ENCODE results near the gene ZDHHC11B.
"Not testable (repeated sequence)": the region's sequence is repeated elsewhere in the genome, so short reads cannot be mapped to it uniquely, and the experiment has no call there.

The ZDHHC11B gene

DNA sequence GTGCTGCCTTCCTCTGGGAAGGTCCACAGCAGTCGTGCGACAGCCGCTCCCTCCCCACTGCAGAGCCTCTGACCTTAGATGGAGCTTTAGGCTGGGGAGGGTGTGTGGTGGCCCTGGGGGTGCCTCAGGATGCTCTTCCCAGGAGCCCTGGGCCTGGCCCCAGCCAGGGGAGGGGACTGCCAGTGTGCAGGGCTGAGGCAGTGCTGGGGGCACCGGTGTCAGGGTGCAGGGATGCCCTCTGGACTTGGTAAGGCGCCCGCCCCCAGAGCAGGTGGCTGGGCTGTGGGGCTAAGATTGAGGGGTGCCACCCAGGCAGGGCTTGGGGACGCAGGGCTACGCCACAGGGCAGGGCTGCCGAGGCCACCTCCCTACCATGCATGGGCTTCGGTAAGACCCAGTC is 13.9 kb downstream of the ZDHHC11B start:
- not testable (repeated sequence) for DNase-seq (ENCODE audit: insufficient read length, low spot score)

DNA sequence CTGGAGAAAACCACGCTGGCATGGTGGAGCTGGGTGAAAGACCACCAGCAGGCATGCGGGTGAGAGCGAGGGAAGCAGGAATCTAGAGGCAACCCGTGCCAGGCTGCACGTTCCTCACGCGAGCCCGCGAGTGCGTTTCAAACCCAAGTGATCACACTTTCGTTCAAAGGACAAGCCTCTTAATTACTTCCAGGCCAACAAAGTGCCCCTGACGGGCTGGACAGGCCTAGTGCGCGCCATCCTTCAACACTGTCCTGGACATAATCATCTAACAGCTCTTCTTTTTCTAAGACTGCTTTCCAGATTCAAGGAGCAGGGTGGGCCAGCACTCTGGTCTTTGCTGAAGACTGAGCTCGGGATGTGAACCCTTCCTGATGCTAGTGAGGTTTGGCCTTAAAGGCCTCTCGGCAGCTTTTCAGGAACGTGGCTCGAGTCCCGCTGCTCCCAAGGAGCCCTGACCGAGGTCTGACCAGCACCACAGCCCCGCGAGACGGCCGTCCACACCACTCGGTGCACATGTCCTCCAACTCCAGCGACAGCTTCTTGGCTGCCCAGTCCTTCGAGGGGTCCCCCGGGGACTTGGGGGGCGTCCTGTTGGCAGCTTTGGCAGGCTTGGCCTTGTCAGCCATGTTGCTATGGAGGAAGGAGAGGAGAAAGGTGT is 14.9 kb downstream of the ZDHHC11B start:
- not testable (repeated sequence) for DNase-seq (ENCODE audit: insufficient read length, low spot score); FAIRE-seq

More for the DNA sequence above, 13.9 kb downstream of the ZDHHC11B start:
- not testable (repeated sequence) for FAIRE-seq

DNA sequence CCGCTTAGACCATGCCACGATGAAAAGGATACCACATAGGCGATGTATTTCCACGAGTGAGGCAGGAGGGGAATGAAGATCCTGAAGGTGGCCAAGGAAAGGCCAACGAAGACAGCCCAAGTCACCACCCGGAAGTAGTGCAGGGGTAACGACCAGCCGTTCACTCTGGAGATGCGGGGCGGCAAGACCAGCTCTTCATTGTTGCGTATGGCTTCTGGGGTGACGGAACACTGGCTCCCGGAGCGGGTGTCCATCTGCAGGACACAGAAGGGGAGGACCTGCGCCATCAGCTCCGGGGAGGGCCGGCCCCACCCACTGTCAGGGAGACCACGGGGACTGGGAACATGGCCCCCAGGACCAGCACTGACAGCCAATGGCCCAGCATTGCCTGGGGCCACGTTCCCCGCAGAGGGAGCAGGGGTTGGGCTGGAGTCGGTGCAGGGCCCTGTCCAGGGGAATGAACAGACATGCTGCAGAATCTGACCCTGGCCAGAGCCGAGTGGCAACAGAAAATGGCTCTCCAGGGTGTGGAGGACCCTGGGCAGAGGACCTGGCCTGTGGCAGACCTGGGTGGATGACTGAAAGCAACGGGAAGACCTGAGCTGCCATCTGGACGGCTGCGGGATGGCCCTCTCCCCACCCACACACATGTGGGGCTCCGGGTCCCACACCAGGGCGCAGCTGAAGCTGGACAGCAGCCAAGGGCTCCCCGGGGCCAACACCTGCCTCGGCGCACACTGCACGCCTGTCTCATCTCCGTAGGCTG is 17.7 kb downstream of the ZDHHC11B start:
- FAIRE-seq, result no peak

DNA sequence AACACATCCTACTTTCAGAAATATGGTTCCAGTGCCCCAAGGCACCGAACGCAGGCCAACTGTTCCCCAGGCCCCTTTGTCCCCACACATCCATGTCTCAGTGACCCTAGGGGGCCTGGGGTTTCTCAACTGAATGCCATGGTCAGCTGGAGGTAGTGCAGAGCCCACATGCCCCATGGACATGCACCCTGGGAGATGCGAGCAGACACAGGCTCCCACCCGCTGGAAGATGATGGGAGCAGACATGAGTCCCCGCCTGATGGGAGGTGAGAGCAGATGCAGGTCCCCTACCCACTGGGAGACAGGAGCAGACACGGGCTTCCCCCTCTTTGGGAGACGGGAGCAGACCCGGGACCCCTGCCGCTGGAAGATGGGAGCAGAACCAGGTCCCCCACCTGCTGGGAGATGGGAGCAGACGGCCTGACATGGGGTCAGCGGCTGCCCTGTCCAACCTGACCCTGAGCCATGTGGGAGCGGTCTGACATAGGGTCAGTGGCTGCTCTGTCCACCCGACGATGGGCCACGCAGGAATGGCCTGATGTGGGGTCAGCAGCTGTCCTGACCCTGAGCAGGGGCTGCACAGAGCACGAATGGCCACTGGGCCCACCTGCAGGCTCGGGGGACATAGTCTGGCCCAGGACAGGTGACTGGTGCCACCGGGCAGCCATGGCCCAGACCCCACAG is 18.4 kb downstream of the ZDHHC11B start:
- FAIRE-seq (no peak), DNase-seq (ENCODE audit: insufficient read length, low spot score) (no peak)

More for the DNA sequence above, 17.7 kb downstream of the ZDHHC11B start:
- DNase-seq (ENCODE audit: insufficient read length, low spot score), result no peak

DNA sequence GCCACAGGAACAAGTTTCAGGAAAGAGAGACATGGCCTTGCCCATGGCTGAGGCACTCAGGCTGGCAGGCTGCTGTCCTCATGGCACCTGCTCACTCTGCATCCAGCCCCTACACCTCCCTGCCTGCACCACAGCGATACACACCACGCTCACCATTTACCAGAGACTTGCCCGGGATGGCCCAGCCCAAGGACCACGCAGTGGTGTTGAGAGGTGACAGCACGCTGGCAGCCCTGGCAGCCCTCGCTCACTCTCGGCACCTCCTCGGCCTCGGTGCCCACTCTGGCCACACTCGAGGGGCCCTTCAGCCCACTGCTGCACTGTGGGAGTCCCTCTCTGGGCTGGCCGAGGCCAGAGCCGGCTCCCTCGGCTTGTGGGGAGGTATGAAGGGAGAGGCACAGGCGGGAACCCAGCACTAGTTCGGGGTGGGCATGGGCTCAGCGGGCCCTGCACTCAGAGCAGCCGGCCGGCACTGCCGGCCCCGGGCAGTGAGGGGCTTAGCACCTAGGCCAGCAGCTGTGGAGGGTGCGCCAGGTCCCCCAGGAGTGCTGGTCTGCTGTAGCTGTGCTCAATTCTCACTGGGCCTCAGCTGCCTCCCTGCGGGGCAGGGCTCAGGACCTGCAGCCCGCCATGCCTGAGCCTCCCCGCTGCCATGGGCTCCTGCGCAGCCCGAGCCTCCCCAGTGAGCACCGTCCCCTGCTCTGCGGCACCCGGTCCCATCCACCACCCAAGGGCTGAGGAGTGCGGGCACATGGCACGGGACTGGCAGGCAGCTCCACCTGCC is 20.3 kb downstream of the ZDHHC11B start:
- FAIRE-seq, result no peak

DNA sequence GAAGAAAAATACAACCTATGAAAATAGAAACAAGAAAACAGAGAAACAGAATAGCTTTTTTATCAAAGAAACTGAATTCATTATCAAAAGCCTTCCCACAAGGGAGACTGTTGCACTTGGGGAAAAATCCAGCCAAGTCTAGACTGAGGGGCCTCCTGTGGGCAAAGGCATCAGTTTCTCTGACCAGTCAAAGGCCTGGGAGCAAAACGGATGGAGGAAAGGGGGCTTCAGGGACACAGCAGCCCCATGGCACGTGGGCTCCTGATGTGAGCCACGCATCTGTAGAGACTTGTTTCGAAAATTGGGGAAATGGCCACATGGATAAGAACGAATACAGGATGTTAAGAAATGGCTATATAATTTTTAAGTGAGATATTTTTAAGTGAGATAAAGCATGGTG is 21.1 kb downstream of the ZDHHC11B start:
- no peak for DNase-seq (ENCODE audit: insufficient read length, low spot score)
- FAIRE-seq, result no peak

More for the DNA sequence above, 20.3 kb downstream of the ZDHHC11B start:
- no peak for DNase-seq (ENCODE audit: insufficient read length, low spot score)

DNA sequence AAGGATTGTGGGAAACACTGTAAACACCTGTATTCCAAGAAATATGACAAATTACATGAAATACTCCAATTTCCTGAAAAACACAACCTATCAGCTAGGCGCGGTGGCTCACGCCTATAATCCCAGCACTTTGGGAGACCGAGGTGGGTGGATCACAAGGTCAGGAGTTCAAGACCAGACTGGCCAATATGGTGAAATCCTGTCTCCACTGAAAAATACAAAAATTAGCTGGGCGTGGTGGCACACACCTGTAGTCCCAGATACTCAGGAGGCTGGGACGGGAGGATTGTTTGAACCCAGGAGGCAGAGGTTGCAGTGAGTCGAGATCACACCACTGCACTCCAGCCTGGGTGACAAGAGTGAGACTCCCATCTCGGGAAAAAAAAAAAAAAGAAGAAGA is 21.5 kb downstream of the ZDHHC11B start:
- not testable (repeated sequence) for DNase-seq (ENCODE audit: insufficient read length, low spot score); FAIRE-seq

DNA sequence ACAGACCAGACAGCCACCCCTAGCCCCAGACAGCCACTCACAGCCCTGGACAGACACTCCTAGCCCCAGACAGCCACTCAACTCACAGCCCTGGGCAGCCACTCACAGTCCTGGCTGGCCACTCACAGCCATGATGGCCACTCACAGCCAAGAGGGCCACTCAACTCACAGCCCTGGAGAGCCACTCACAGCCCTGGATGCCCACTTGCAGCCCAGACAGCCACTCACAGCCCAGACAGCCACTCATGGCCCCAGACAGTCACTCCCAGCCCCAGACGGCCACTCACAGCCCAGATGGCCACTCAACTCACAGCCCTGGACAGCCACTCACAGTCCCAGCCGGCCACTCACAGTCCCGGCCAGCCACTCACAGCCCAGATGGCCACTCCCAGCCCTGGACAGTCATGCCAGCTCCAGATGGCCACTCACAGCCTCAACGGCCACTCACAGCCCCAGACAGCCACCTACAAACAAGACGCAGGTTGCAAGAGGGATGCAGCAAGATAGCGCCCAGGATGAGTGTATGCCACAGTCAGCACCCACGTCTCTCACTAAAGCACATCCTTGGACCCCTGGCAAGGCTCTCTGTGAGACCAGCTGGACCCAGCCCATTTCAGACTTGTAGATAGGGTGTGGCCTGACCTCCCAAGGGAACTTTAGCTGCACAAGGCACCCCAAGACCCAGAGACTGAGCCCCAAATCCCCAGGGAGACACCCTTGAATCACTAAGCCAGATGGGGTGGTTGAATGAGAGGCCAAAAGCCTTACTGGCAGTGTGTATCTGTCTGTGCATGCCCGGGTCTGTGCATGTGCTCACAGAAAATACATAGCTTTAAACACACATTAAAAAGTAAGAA is 22.4 kb downstream of the ZDHHC11B start:
- no peak for DNase-seq (ENCODE audit: insufficient read length, low spot score)
- FAIRE-seq, result peak; percentile 74

DNA sequence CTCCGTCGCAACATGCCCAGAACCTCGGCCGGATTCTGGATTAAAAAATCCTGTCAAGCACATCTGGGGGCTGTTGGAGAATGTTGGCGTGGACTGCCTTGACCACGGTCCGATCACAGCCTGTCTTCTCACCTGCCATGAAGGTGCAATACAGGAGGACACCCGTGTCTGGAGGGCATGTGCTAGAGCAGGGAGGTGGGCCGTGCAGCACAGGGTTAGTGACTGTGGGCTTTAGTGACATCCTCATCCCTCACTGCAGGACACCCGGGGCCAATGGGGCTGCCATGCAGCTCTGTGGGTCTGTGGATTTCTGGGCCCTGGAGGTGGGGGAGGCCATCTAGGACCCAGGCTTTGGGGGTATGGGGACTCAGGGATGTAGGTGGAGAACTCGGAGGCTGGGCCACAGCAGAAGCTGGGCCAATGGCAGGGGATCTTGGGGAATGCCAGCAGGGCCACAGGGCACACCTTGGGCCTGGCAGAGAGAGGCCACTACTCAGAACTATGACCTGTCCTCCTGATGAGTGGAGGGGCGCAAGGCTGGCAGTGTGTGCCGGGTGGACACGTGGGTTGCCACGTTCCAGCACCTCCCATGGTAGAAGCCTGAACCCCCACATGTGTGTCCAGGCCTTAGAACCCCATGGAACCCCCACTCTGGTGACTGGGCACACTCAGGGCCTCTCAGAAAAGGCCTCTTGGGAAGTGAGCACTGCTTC is 23.3 kb downstream of the ZDHHC11B start:
- FAIRE-seq (peak; percentile 71), DNase-seq (ENCODE audit: insufficient read length, low spot score) (no peak)

DNA sequence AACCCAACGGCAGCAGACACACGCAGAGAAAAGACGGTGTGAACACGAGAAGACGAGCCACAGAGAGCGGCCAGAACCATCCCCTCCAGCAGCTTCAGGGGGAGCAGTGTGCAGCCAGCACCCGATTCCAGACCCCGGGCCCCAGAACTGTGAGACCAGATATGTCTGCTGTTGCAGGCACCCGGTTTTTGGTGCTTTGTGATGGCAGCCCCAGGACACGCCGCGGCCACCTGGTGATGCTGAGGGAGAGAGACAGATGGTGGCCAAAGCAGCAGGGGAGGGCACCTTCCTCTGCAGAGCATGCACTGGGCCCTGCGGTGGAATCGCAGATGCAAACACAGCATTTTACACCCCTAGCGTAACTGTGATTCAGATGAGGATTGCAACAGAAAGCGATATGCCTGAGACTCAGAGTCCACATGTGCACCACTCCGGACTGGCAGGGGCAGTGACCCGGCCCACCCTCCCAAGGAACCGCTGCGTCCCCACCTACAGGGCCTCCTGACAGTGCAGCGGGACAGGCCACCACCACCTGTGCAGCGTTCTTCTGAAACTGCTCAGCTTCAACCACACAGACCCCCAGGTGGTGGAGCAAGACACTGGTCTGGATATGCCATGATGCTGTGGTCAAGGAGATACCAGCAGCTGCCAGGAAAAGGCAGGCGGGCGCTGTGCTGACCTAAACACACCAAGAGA is 24.0 kb downstream of the ZDHHC11B start:
- DNase-seq (ENCODE audit: insufficient read length, low spot score) (no peak), FAIRE-seq (peak; percentile 86)

DNA sequence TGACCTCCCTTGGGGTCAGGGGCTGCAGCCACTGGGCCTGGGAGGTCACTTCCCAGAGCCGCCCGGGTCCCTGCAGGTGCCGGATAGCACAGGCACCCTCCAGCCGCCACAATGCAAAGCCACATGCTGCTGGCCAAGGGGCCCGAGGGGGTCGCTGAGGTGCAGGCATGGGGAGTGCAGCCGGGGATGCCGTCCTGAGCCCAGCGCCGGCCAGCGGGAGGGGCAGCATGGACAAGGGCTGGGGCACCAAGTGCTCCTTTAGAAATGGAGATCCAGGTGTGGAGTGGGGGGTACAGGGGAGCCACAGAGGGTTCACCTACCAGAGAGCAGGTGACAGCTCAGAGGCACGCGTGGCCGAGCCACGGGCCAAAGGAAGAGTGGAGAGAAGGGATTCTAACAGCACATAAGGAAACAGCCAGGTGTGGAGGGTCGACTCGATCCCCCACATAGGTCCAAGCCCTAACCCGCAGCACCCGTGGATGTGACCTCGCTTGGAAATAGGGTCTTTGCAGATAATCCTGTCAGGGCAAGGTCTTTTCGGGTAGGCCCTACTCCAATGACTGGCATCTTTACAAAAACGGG is 24.7 kb downstream of the ZDHHC11B start:
- FAIRE-seq, result peak; percentile 46
- DNase-seq (ENCODE audit: insufficient read length, low spot score), result no peak

DNA sequence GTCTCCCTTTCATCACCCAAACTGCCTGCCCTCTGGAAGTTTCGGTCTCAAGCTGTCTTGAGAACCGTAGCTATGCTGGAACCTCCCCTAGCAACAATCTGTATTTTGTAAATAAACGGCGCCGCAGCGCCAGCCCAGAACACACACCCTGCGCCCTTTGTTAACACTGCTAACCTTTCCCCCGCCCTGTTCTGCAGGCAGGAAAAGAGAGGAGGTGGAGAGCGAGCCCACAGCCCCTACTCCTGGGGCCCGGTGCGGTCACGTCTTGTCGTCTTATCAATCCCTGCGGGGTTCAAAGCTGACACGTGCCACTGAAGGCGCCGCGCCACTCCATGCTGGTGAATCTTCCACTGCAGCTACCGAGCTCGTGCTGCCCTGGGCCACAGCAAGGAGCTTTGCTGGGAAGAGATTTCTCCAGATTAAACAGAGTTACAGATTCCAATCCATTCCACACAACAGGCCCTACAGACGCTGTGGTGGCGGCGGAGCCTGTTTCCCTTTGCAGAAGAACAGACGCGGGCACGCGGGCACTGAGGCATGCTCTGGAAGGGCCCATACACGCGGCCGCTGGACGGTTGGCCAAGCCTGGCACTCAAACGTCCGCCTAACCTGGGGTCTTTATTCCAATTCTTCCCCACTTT is 25.3 kb downstream of the ZDHHC11B start:
- FAIRE-seq, result peak; percentile 9

DNA sequence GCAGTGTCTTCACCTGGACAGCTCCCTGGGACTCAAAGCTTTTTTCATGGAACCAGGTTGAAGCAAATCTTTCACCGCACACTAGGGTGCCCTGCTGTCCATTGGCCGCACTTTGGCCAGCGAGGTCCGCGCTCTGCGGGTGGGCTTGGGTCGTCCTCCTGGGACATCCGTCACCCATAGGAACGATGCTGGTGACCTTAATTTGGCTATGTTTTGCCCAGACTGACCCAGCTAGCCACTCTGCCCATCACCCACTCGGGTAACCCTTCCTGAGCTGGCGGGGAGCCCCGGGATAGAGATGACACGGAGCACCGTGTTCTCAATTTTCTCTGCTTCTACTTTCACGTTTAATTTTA is 25.9 kb downstream of the ZDHHC11B start:
- FAIRE-seq (no peak), DNase-seq (ENCODE audit: insufficient read length, low spot score) (no peak)

More for the DNA sequence above, 25.3 kb downstream of the ZDHHC11B start:
- DNase-seq (ENCODE audit: insufficient read length, low spot score), result no peak

DNA sequence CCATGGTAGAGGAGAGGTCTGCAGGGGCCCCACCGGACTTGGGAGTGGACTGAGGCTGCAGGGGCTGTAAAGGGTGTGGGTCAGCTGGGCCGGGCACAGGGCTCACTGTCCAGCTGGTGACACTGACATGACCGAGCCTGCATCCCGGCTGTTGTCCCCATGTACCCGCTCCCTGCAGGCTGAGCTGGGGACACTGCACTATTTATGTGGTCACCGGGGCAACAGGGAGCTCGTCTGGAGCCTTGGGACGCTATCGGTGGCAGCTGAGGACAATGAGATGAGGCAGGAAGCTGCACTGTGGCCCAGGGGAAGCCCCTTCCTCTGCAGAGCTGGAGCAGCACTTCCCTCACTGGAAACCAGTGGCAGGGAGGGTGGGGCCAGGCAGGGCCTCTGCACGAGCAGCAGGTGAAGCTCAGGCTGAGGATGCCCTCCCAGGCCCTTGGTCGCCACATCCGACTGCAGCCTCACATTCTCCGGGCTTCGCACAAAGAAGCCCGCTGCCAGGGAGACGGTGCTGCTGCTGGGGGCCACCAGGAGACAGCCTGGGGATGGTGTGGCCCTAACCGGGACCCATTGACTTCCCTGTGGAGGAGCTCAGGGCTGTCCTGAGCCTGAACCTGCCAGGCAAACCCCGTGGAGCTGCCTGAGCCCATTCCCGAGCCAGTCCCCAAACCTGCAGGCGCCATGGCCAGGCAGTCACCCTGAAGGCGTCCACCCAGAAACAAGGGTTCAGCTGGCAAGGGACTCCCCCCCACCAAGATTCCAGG is 26.4 kb downstream of the ZDHHC11B start:
- FAIRE-seq (no peak), DNase-seq (ENCODE audit: insufficient read length, low spot score) (no peak)

DNA sequence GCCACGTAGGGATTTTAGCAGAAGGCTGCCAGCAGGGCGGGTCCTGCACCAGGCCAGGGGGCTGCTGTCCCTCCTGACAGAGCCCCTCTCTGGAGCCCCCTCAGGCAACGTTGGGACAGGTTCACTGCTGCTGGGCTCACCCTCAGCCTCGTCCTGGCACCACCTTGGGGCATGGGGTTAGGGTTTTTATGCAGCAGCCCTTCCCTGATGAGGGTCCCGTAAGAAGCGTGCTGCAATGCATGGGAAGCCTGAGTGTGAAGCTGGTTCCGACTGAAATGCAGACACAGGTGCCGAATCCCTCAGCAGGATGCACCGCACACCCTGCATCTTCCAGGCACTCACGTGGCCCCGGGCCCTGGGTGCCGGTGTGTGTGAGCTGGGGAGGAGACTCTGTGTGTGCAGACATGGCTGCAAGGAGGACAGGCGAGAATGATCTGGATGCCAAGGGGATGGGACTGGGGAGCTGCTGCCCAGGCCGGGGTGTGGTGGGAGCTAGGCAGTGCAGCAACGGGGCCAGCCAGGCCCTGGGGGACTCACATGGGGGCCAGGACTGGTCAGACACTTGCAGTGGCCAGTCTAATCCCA is 27.1 kb downstream of the ZDHHC11B start:
- DNase-seq (ENCODE audit: insufficient read length, low spot score) (no peak), FAIRE-seq (no peak)

DNA sequence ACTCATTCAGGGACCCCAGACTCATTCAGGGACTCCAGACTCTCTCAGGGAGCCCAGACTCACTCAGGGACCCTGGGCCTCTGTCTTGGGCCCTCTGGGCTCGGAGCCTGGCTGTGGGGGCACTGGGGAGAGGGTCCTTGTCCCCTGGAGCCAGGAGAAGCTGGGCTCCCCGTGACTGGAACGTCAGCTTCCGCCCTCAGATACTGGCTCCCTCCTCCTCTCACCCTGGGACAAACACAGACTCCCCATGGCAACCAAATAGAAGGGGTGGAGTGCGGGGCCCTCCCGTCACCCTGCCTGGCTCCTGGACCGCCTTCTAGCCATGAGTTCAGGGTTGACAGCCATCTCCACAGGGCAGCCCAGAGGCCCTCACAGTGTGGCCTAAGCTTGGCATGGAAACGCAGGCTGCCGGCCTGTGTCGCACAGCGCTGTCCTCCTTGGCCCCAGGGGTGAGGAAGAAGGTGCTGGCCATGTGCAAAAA is 27.6 kb downstream of the ZDHHC11B start:
- no peak for DNase-seq (ENCODE audit: insufficient read length, low spot score)
- no peak for FAIRE-seq

DNA sequence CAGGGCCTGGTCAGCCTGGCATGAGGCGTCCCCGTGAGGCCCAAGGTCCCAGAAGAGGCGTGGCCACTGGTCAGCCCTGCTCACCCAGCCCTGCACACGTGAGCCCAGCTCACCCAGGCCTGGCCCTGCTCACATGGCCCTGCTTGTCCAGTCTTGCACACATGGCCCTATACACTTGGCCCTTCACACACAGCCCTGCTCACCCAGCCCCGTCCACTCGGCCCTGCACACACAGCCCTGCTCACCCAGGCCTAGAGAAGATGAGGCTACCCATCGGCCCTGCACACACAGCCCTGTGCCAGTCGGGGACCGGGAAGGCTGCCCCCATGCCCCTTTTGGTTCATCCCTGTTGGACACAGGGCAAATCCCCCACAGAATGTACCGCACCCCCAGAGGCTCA is 28.4 kb downstream of the ZDHHC11B start:
- no peak for DNase-seq (ENCODE audit: insufficient read length, low spot score)
- FAIRE-seq, result no peak
